ENCODE results near the gene DOCK1.

DOCK1 gene

GRCh38 chr10:127033216-127034033 lies 128.2 kb downstream of the DOCK1 start:
- Histone ChIP-seq H3K27ac (ENCODE audit: poor library complexity, severe bottlenecking) (no peak overlapping the region), H3K27me3 (ENCODE audit: insufficient read depth, poor library complexity, severe bottlenecking) (no peaks in the 10 kb centered on the region), H3K36me3 (ENCODE audit: low read depth) (peaks cover 69% of the 10 kb centered on the region), H3K9me3 (ENCODE audit: severe bottlenecking) (no peaks in the 10 kb centered on the region), H3K4me3 (ENCODE audit: severe bottlenecking) (no peak overlapping the region), H3K4me1 (ENCODE audit: insufficient read depth, poor library complexity, severe bottlenecking) (no peaks in the 10 kb centered on the region)
- DNase-seq (ENCODE audit: low spot score) (no peak), ATAC-seq (ENCODE audit: low read depth) (no peak; the same call in 2 of the 3 replicates)
- no peak for TF ChIP-seq CTCF (IDR thresholded peaks at IDR 0.05; ENCODE audit: poor library complexity, severe bottlenecking)

- TF ChIP-seq CTCF (IDR thresholded peaks at IDR 0.05; ENCODE audit: poor library complexity, severe bottlenecking): no peak
- H3K4me3 ChIP-seq (ENCODE audit: severe bottlenecking): no peak overlapping the region
Measured at GRCh38 chr10:127034034-127034633, 128.9 kb downstream of the DOCK1 start.

GRCh38 chr10:127034790-127035189 lies 129.6 kb downstream of the DOCK1 start:
- Histone ChIP-seq H3K9me3 (ENCODE audit: severe bottlenecking) (no peaks in the 10 kb centered on the region), H3K36me3 (ENCODE audit: low read depth) (peaks cover 64% of the 10 kb centered on the region), H3K27me3 (ENCODE audit: insufficient read depth, poor library complexity, severe bottlenecking) (no peaks in the 10 kb centered on the region), H3K4me3 (ENCODE audit: severe bottlenecking) (no peak overlapping the region), H3K27ac (ENCODE audit: poor library complexity, severe bottlenecking) (no peak overlapping the region), H3K4me1 (ENCODE audit: insufficient read depth, poor library complexity, severe bottlenecking) (no peaks in the 10 kb centered on the region)
- DNase-seq (ENCODE audit: low spot score): no peak
- no peak for ATAC-seq (ENCODE audit: low read depth)
- TF ChIP-seq CTCF (IDR thresholded peaks at IDR 0.05; ENCODE audit: poor library complexity, severe bottlenecking): no peak

More at GRCh38 chr10:127034034-127034633, 128.9 kb downstream of the DOCK1 start:
- H3K4me1 ChIP-seq (ENCODE audit: insufficient read depth, poor library complexity, severe bottlenecking): no peaks in the 10 kb centered on the region
- DNase-seq (ENCODE audit: low spot score) (no peak), ATAC-seq (ENCODE audit: low read depth) (no peak)
- no peaks in the 10 kb centered on the region for H3K9me3 ChIP-seq (ENCODE audit: severe bottlenecking)
- no peaks in the 10 kb centered on the region for H3K27me3 ChIP-seq (ENCODE audit: insufficient read depth, poor library complexity, severe bottlenecking)
- H3K36me3 ChIP-seq (ENCODE audit: low read depth): peaks cover 64% of the 10 kb centered on the region
- H3K27ac ChIP-seq (ENCODE audit: poor library complexity, severe bottlenecking): no peak overlapping the region

GRCh38 chr10:127035827-127036226 lies 130.6 kb downstream of the DOCK1 start:
- no peak for ATAC-seq (ENCODE audit: low read depth)
- H3K4me1 ChIP-seq (ENCODE audit: insufficient read depth, poor library complexity, severe bottlenecking): peaks cover 6% of the 10 kb centered on the region
- TF ChIP-seq CTCF (IDR thresholded peaks at IDR 0.05; ENCODE audit: poor library complexity, severe bottlenecking): no peak

GRCh38 chr10:127036987-127037386 lies 131.8 kb downstream of the DOCK1 start:
- no peak for TF ChIP-seq CTCF (IDR thresholded peaks at IDR 0.05; ENCODE audit: poor library complexity, severe bottlenecking)
- H3K36me3 ChIP-seq (ENCODE audit: low read depth): peaks cover 57% of the 10 kb centered on the region
- ATAC-seq (ENCODE audit: low read depth) (no peak), DNase-seq (ENCODE audit: low spot score) (no peak)
- peaks cover 18% of the 10 kb centered on the region for H3K4me1 ChIP-seq (ENCODE audit: insufficient read depth, poor library complexity, severe bottlenecking)
- H3K9me3 ChIP-seq (ENCODE audit: severe bottlenecking): no peaks in the 10 kb centered on the region
- H3K4me3 ChIP-seq (ENCODE audit: severe bottlenecking): no peak overlapping the region
- H3K27ac ChIP-seq (ENCODE audit: poor library complexity, severe bottlenecking): no peak overlapping the region
- no peaks in the 10 kb centered on the region for H3K27me3 ChIP-seq (ENCODE audit: insufficient read depth, poor library complexity, severe bottlenecking)

More at GRCh38 chr10:127035827-127036226, 130.6 kb downstream of the DOCK1 start:
- peaks cover 64% of the 10 kb centered on the region for H3K36me3 ChIP-seq (ENCODE audit: low read depth)
- no peak for DNase-seq (ENCODE audit: low spot score)
- no peaks in the 10 kb centered on the region for H3K9me3 ChIP-seq (ENCODE audit: severe bottlenecking)
- H3K27me3 ChIP-seq (ENCODE audit: insufficient read depth, poor library complexity, severe bottlenecking): no peaks in the 10 kb centered on the region
- H3K4me3 ChIP-seq (ENCODE audit: severe bottlenecking): no peak overlapping the region
- H3K27ac ChIP-seq (ENCODE audit: poor library complexity, severe bottlenecking): no peak overlapping the region

Measured in RWPE2 (cell line).